ENCODE data around the gene PFKFB4. TPM values are rescaled to one million over a fixed set of nuclear protein-coding genes. Genes with fewer than 3 reads are reported as not detected.
A peak's percentile ranks its signal among the peaks of the same experiment; 100 is the strongest.
"Not testable (repeated sequence)": the region's sequence is repeated elsewhere in the genome, so short reads cannot be mapped to it uniquely, and the experiment has no call there.

PFKFB4 gene
- total RNA-seq, 1 donor from 2014 or later: 8.3 TPM

GRCh38 chr3:48530701-48531100 is 25.9 kb downstream of the PFKFB4 start:
- not testable (repeated sequence) for ATAC-seq

- ATAC-seq: no peak
These were observed 27.8 kb downstream of the PFKFB4 start for GRCh38 chr3:48528754-48529153.

GRCh38 chr3:48528048-48528447 is 28.6 kb downstream of the PFKFB4 start:
- ATAC-seq: no peak

GRCh38 chr3:48524970-48525369 is 31.6 kb downstream of the PFKFB4 start:
- ATAC-seq: no peak

GRCh38 chr3:48521635-48522034 is 35.0 kb downstream of the PFKFB4 start:
- ATAC-seq: peak; percentile 53

- no peak for ATAC-seq
These were observed 37.3 kb downstream of the PFKFB4 start for GRCh38 chr3:48519277-48519643.

GRCh38 chr3:48518638-48519276 is 37.8 kb downstream of the PFKFB4 start:
- ATAC-seq: no peak

GRCh38 chr3:48518069-48518468 is 38.5 kb downstream of the PFKFB4 start:
- no peak for ATAC-seq

- peak; percentile 56 for ATAC-seq
These were observed 40.0 kb downstream of the PFKFB4 start for GRCh38 chr3:48516571-48516970.

- no peak for ATAC-seq
These were observed 42.0 kb downstream of the PFKFB4 start for GRCh38 chr3:48514431-48515227.

- no peak for ATAC-seq
These were observed 45.1 kb downstream of the PFKFB4 start for GRCh38 chr3:48511551-48511950.

GRCh38 chr3:48507256-48508061 is 49.1 kb downstream of the PFKFB4 start:
- peak; percentile 77 for ATAC-seq

GRCh38 chr3:48505968-48506504 is 50.6 kb downstream of the PFKFB4 start:
- ATAC-seq: no peak

GRCh38 chr3:48505146-48505545 is 51.5 kb downstream of the PFKFB4 start:
- no peak for ATAC-seq

- ATAC-seq: peak; percentile 49
These were observed 52.3 kb downstream of the PFKFB4 start, which contains the start of gene SHISA5 for GRCh38 chr3:48504051-48504946. TSS of gene SHISA5 (minus strand) at chr3:48504174. CDS start at chr3:48504094, 80 bp downstream.

- peak; percentile 58 for ATAC-seq
These were observed 53.1 kb downstream of the PFKFB4 start for GRCh38 chr3:48503401-48504050.

- no peak for ATAC-seq
These were observed 53.9 kb downstream of the PFKFB4 start for GRCh38 chr3:48502728-48503168.

- ATAC-seq: no peak
These were observed 54.5 kb downstream of the PFKFB4 start for GRCh38 chr3:48502121-48502520.

GRCh38 chr3:48501196-48501595 is 55.4 kb downstream of the PFKFB4 start:
- ATAC-seq: peak; percentile 1

- ATAC-seq: peak; percentile 59
These were observed 55.9 kb downstream of the PFKFB4 start for GRCh38 chr3:48500656-48501055.

GRCh38 chr3:48493203-48493501 is 63.5 kb downstream of the PFKFB4 start:
- ATAC-seq: peak; percentile 16

All from esophagus mucosa (tissue), 1 donor.